ENCODE measurements around the gene DNAJC10. TPM values are rescaled to one million over a fixed set of nuclear protein-coding genes. Genes with fewer than 3 reads are reported as not detected.
A peak's percentile ranks its signal among the peaks of the same experiment; 100 is the strongest.
"Not testable (repeated sequence)": the region's sequence is repeated elsewhere in the genome, so short reads cannot be mapped to it uniquely, and the experiment has no call there.

The DNAJC10 gene
- total and polyA plus RNA-seq, 2 experiments from 2014 or later = 67.3 to 120 TPM

GRCh38 chr2:182767578-182767977 is 51.5 kb downstream of the DNAJC10 start:
- Histone ChIP-seq H3K79me2 (peaks cover 23% of the 10 kb centered on the region), H3K27ac (no peak overlapping the region), H3K9me3 (ENCODE audit: low read depth) (no peaks in the 10 kb centered on the region), H3K4me2 (no peak overlapping the region), H3K27me3 (no peaks in the 10 kb centered on the region), H2AFZ (no peak overlapping the region), H3K36me3 (replicated peaks; ENCODE audit: insufficient read depth, low read depth) (no peaks in the 10 kb centered on the region), H4K20me1 (ENCODE audit: insufficient read depth, poor library complexity, severe bottlenecking) (no peaks in the 10 kb centered on the region), H3K9me2 (replicated peaks; ENCODE audit: insufficient read depth) (no peaks in the 10 kb centered on the region), H3K4me1 (ENCODE audit: insufficient read depth) (no peaks in the 10 kb centered on the region), H3K4me3 (no peak overlapping the region)
- no peak for TF ChIP-seq EZH2phosphoT487 (IDR thresholded peaks at IDR 0.05; ENCODE audit: low read depth, severe bottlenecking, unreplicated experiment)
- peak; percentile 37 for TF ChIP-seq CTCF (IDR thresholded peaks at IDR 0.05; ENCODE audit: poor library complexity)
- no peak for TF ChIP-seq EZH2 (IDR thresholded peaks at IDR 0.05; ENCODE audit: borderline replicate concordance)
- peak; percentile 37 for DNase-seq (ENCODE audit: low spot score)
- WGBS (ENCODE audit: low lambda C conversion rate, missing lambda C conversion rate) = 66% methylated on average over 7 of the region's 7 CpGs

- H4K20me1 ChIP-seq (ENCODE audit: insufficient read depth, poor library complexity, severe bottlenecking); H3K4me1 ChIP-seq (ENCODE audit: insufficient read depth); H3K27ac ChIP-seq; H3K36me3 ChIP-seq (replicated peaks; ENCODE audit: insufficient read depth, low read depth); DNase-seq (ENCODE audit: low spot score); H3K4me3 ChIP-seq; H3K9me3 ChIP-seq (ENCODE audit: low read depth); H3K4me2 ChIP-seq; H2AFZ ChIP-seq; H3K27me3 ChIP-seq; H3K9me2 ChIP-seq (replicated peaks; ENCODE audit: insufficient read depth): not testable (repeated sequence)
- 100% methylated on average over 2 of the region's 2 CpGs for WGBS (ENCODE audit: low lambda C conversion rate, missing lambda C conversion rate)
- H3K79me2 ChIP-seq = peaks cover 23% of the 10 kb centered on the region
Observed at GRCh38 chr2:182768950-182769349, 52.9 kb downstream of the DNAJC10 start.

GRCh38 chr2:182779323-182779722 is 63.3 kb downstream of the DNAJC10 start:
- no peaks in the 10 kb centered on the region for H3K36me3 ChIP-seq (replicated peaks; ENCODE audit: insufficient read depth, low read depth)
- no peak overlapping the region for H3K4me2 ChIP-seq
- no peak overlapping the region for H3K27ac ChIP-seq
- H3K79me2 ChIP-seq = no peaks in the 10 kb centered on the region
- H4K20me1 ChIP-seq (ENCODE audit: insufficient read depth, poor library complexity, severe bottlenecking) = no peaks in the 10 kb centered on the region
- no peak for DNase-seq (ENCODE audit: low spot score)
- H3K4me1 ChIP-seq (ENCODE audit: insufficient read depth) = no peaks in the 10 kb centered on the region
- H2AFZ ChIP-seq = no peak overlapping the region
- TF ChIP-seq CTCF (IDR thresholded peaks at IDR 0.05; ENCODE audit: poor library complexity) (no peak), EZH2 (IDR thresholded peaks at IDR 0.05; ENCODE audit: borderline replicate concordance) (no peak), EZH2phosphoT487 (IDR thresholded peaks at IDR 0.05; ENCODE audit: low read depth, severe bottlenecking, unreplicated experiment) (no peak)
- H3K9me2 ChIP-seq (replicated peaks; ENCODE audit: insufficient read depth) = no peaks in the 10 kb centered on the region
- WGBS (ENCODE audit: low lambda C conversion rate, missing lambda C conversion rate) = 100% methylated on average over 1 of the region's 1 CpG
- no peak overlapping the region for H3K4me3 ChIP-seq
- no peaks in the 10 kb centered on the region for H3K9me3 ChIP-seq (ENCODE audit: low read depth)
- H3K27me3 ChIP-seq = no peaks in the 10 kb centered on the region

GRCh38 chr2:182781099-182781498 is 65.0 kb downstream of the DNAJC10 start:
- H3K79me2 ChIP-seq; H3K4me3 ChIP-seq; H3K4me1 ChIP-seq (ENCODE audit: insufficient read depth); H4K20me1 ChIP-seq (ENCODE audit: insufficient read depth, poor library complexity, severe bottlenecking); H2AFZ ChIP-seq; H3K27me3 ChIP-seq; H3K36me3 ChIP-seq (replicated peaks; ENCODE audit: insufficient read depth, low read depth); H3K4me2 ChIP-seq; H3K9me3 ChIP-seq (ENCODE audit: low read depth); H3K9me2 ChIP-seq (replicated peaks; ENCODE audit: insufficient read depth); H3K27ac ChIP-seq; DNase-seq (ENCODE audit: low spot score): not testable (repeated sequence)
- WGBS (ENCODE audit: low lambda C conversion rate, missing lambda C conversion rate) = 98% methylated on average over 8 of the region's 8 CpGs

- H4K20me1 ChIP-seq (ENCODE audit: insufficient read depth, poor library complexity, severe bottlenecking); H3K4me1 ChIP-seq (ENCODE audit: insufficient read depth); H3K27ac ChIP-seq; H3K36me3 ChIP-seq (replicated peaks; ENCODE audit: insufficient read depth, low read depth); H3K27me3 ChIP-seq; H2AFZ ChIP-seq; H3K9me2 ChIP-seq (replicated peaks; ENCODE audit: insufficient read depth); H3K79me2 ChIP-seq; H3K4me2 ChIP-seq; H3K9me3 ChIP-seq (ENCODE audit: low read depth); DNase-seq (ENCODE audit: low spot score); H3K4me3 ChIP-seq: not testable (repeated sequence)
- WGBS (ENCODE audit: low lambda C conversion rate, missing lambda C conversion rate) = 81% methylated on average over 3 of the region's 3 CpGs
Observed at GRCh38 chr2:182782686-182783085, 66.6 kb downstream of the DNAJC10 start.
